Measurements from ENCODE around the gene ERP27.

ERP27 gene

GRCh38 chr12:14938301-14938700 lies at the start of gene ERP27:
Gene ERP27, minus strand, starts transcription at chr12:14938537. Its CDS starts 29 bp downstream, at chr12:14938508.
- Mint-ChIP-seq H3K36me3 (peaks cover 80% of the 10 kb centered on the region), H3K27me3 (no peaks in the 10 kb centered on the region), H3K9me3 (peaks cover 1% of the 10 kb centered on the region), H3K4me1 (peaks cover 35% of the 10 kb centered on the region), H3K4me3 (no peak within 1 kb of the TSS), H3K27ac (peak within 1 kb of the TSS; percentile 40)
- no peak for DNase-seq
- CTCF ChIA-PET, result interaction anchor here (0.8 to 3.8 kb wide), 4 partner anchors 10 to 56 kb away, joined by 3 to 17 read pairs (median 6); no protein-coding TSS in a partner anchor

DNA sequence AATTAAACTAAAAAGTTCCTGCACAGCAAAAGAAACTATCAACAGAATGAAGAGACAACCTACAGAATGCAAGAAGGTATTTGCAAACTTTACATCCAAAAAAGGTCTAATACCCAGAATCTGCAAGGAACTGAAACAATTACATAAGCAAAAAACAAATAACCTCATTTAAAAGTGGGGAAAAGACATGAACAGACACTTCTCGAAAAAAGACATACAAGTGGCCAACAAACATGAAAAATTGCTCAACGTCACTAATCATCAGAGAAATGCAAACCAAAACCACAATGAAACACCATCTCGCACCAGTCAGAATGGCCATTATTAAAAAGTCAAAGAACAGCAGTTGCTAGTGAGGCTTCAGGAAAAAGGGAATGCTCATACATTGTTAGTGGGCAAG lies 49.7 kb upstream of the ERP27 start:
- H3K4me1 Mint-ChIP-seq, result peaks cover 22% of the 10 kb centered on the region

DNA sequence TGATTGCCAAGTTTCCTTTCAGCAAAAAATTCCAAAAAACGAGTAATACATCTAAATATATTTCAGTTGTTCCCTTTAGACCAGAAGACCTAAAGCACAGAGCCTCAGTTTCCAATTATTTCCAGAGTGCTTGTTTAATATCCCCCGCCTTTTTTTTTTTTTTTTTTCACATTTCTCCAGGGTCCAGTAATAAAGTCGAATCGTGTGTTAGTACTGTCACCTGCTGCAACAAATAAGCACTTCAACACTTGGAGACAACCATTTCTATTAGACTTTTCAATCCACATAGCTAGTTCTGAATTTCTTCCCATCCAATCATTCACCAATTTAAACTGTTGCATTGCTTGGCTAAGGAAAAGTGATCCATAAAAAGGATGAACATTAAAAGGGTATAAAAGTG lies 48.1 kb upstream of the ERP27 start:
- H3K27ac Mint-ChIP-seq, result no peak overlapping the region
- no peak for DNase-seq
- peaks cover 10% of the 10 kb centered on the region for H3K36me3 Mint-ChIP-seq
- H3K4me3 Mint-ChIP-seq, result no peak overlapping the region
- no peaks in the 10 kb centered on the region for H3K27me3 Mint-ChIP-seq
- CTCF ChIA-PET, result interaction anchor here (0.7 kb wide), 2 partner anchors 179 to 322 kb away, joined by 3 to 4 read pairs; no protein-coding TSS in a partner anchor
- H3K9me3 Mint-ChIP-seq, result peaks cover 10% of the 10 kb centered on the region
- peaks cover 33% of the 10 kb centered on the region for H3K4me1 Mint-ChIP-seq

More for the DNA sequence above, 49.7 kb upstream of the ERP27 start:
- DNase-seq, result no peak
- Mint-ChIP-seq H3K9me3 (peaks cover 11% of the 10 kb centered on the region), H3K27ac (no peak overlapping the region), H3K27me3 (no peaks in the 10 kb centered on the region), H3K4me3 (no peak overlapping the region), H3K36me3 (peaks cover 9% of the 10 kb centered on the region)
- CTCF ChIA-PET, result interaction anchor here (0.9 to 1.5 kb wide), 2 partner anchors 142 to 264 kb away, joined by 3 to 4 read pairs; no protein-coding TSS in a partner anchor

GRCh38 chr12:14984766-14985285 lies 46.5 kb upstream of the ERP27 start:
- H3K9me3 Mint-ChIP-seq, result peaks cover under 1% of the 10 kb centered on the region
- no peak overlapping the region for H3K4me3 Mint-ChIP-seq
- peaks cover 6% of the 10 kb centered on the region for H3K36me3 Mint-ChIP-seq
- peaks cover 49% of the 10 kb centered on the region for H3K4me1 Mint-ChIP-seq
- no peak overlapping the region for H3K27ac Mint-ChIP-seq
- CTCF ChIA-PET, result interaction anchor here (1.3 to 1.4 kb wide), 3 partner anchors 48 to 139 kb away, joined by 3 to 4 read pairs (median 3); no protein-coding TSS in a partner anchor
- no peaks in the 10 kb centered on the region for H3K27me3 Mint-ChIP-seq
- no peak for DNase-seq

DNA sequence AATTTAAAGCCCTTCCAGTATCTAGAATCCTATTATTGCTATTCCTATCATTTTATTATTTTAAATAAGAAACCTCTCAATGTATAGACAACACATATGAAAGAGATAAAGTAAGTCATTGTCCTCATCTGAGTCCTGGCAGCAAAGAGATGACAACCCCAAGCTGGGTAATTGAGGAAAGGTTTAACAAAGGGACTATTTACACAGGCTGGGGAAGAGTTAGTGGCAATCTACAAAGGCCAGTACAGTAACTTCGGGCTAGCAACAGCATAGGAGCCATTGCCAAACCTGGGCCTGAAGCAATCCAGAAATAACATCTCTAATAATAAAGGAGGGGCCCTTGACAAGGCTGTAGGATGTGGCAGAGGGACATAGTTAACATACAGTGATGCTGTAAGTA lies 45.7 kb upstream of the ERP27 start:
- no peak for DNase-seq
- Mint-ChIP-seq H3K27me3 (no peaks in the 10 kb centered on the region), H3K4me3 (no peak overlapping the region), H3K36me3 (peaks cover 6% of the 10 kb centered on the region), H3K4me1 (peaks cover 50% of the 10 kb centered on the region), H3K27ac (no peak overlapping the region), H3K9me3 (no peaks in the 10 kb centered on the region)
- CTCF ChIA-PET, result interaction anchor here (0.8 to 1.4 kb wide), 4 partner anchors 11 to 48 kb away, joined by 3 to 5 read pairs (median 3); partner anchors contain the start of gene ERP27

GRCh38 chr12:14982991-14983390 lies 44.7 kb upstream of the ERP27 start:
- DNase-seq, result peak; percentile 41

DNA sequence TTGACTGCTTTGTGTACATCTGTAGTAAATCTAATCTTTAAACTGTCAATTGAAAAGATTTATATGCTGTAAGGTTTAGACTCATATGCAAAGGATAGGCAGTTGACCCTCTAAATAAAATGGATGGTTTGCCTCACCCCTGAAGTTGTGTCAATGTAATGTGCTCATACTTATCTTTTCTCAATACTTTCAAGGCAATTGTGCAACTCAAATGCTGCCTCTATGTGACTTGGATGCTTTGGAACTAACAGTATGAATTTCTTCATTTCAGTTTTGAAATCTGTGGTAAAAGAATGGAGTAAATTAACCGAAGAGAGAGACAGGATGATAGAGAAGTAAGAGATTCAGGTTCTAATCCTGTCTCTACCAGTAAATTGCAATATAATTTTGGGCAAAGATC lies 44.2 kb upstream of the ERP27 start:
- no peak overlapping the region for H3K27ac Mint-ChIP-seq

More at GRCh38 chr12:14982991-14983390, 44.7 kb upstream of the ERP27 start:
- Mint-ChIP-seq H3K9me3 (no peaks in the 10 kb centered on the region), H3K27me3 (peaks cover 1% of the 10 kb centered on the region), H3K4me1 (peaks cover 61% of the 10 kb centered on the region), H3K36me3 (peaks cover 6% of the 10 kb centered on the region), H3K4me3 (no peak overlapping the region), H3K27ac (peak overlapping the region; percentile 35)
- CTCF ChIA-PET, result interaction anchor here (1.0 kb wide), 1 partner anchor 140 kb away, joined by 3 read pairs; the partner anchor contains the start of gene ART4

GRCh38 chr12:14981049-14981448 lies 42.7 kb upstream of the ERP27 start:
- peaks cover 65% of the 10 kb centered on the region for H3K4me1 Mint-ChIP-seq
- CTCF ChIA-PET, result interaction anchor here (1.2 kb wide), 1 partner anchor 9 kb away, joined by 3 read pairs; no protein-coding TSS in a partner anchor
- H3K27ac Mint-ChIP-seq, result no peak overlapping the region
- peaks cover 4% of the 10 kb centered on the region for H3K27me3 Mint-ChIP-seq
- no peak overlapping the region for H3K4me3 Mint-ChIP-seq
- DNase-seq, result no peak
- H3K9me3 Mint-ChIP-seq, result no peaks in the 10 kb centered on the region
- peaks cover 6% of the 10 kb centered on the region for H3K36me3 Mint-ChIP-seq

More for the DNA sequence above, 44.2 kb upstream of the ERP27 start:
- no peak overlapping the region for H3K4me3 Mint-ChIP-seq
- no peaks in the 10 kb centered on the region for H3K9me3 Mint-ChIP-seq
- H3K27me3 Mint-ChIP-seq, result peaks cover 4% of the 10 kb centered on the region
- peaks cover 65% of the 10 kb centered on the region for H3K4me1 Mint-ChIP-seq
- no peak for DNase-seq
- CTCF ChIA-PET, result no interaction called here
- H3K36me3 Mint-ChIP-seq, result peaks cover 6% of the 10 kb centered on the region

- Mint-ChIP-seq H3K27me3 (peaks cover 4% of the 10 kb centered on the region), H3K4me1 (peaks cover 61% of the 10 kb centered on the region), H3K9me3 (no peaks in the 10 kb centered on the region), H3K27ac (no peak overlapping the region), H3K4me3 (no peak overlapping the region), H3K36me3 (peaks cover 6% of the 10 kb centered on the region)
- no peak for DNase-seq
- CTCF ChIA-PET, result no interaction called here
These were observed 41.1 kb upstream of the ERP27 start for GRCh38 chr12:14979468-14979867.

- CTCF ChIA-PET, result no interaction called here
- DNase-seq, result no peak
- Mint-ChIP-seq H3K36me3 (peaks cover 4% of the 10 kb centered on the region), H3K4me1 (peaks cover 50% of the 10 kb centered on the region), H3K27me3 (peaks cover 10% of the 10 kb centered on the region), H3K9me3 (no peaks in the 10 kb centered on the region), H3K4me3 (no peak overlapping the region), H3K27ac (no peak overlapping the region)
These were observed 38.3 kb upstream of the ERP27 start for GRCh38 chr12:14976658-14977057.

DNA sequence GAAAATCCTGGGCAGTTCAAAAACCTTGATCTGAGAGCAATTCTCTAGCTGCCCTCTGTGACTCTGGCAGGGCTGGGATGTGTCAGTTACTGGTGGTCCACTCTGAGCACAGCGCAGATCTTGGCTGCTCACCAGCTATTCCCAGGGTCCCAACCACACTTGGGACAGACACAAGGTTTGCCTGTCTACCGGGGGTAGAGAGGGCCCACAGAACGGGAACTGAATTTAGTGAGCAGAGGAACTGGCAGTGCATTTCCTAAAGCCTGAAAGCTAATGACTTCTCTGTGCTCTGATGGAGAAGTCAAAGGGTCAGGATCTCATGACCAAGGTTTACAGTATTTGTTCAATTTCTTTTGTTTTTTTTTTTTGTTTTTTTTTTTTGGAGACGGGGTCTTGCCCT lies 37.1 kb upstream of the ERP27 start:
- CTCF ChIA-PET, result interaction anchor here (1.6 kb wide), 1 partner anchor 205 kb away, joined by 3 read pairs; no protein-coding TSS in a partner anchor
- peaks cover 7% of the 10 kb centered on the region for H3K36me3 Mint-ChIP-seq

DNA sequence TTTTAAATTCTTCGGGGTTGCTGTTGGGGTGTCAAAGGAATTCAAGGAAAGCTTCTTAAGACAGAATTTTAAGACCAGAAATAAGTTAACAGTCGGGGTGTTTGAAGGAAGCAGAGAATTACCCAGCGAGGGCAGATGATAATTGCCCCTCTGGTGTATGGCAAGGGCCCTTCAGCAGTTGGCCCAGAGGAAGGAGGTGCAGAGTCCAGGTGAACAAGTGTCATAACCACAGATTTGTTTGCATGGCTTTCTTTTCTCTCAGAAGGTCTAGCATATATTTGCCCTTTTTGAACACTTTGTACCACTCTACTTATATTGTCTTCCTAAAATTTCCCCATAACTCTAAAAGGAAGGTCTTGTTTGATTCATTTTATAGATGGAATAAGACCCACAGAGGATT lies 36.3 kb upstream of the ERP27 start:
- Mint-ChIP-seq H3K36me3 (peaks cover 10% of the 10 kb centered on the region), H3K4me3 (no peak overlapping the region), H3K27me3 (peaks cover 10% of the 10 kb centered on the region), H3K27ac (no peak overlapping the region), H3K4me1 (peaks cover 35% of the 10 kb centered on the region), H3K9me3 (no peaks in the 10 kb centered on the region)
- CTCF ChIA-PET, result interaction anchor here (1.6 kb wide), 1 partner anchor 205 kb away, joined by 3 read pairs; no protein-coding TSS in a partner anchor
- no peak for DNase-seq

More for the DNA sequence above, 37.1 kb upstream of the ERP27 start:
- Mint-ChIP-seq H3K4me1 (peaks cover 42% of the 10 kb centered on the region), H3K9me3 (no peaks in the 10 kb centered on the region), H3K27ac (no peak overlapping the region), H3K4me3 (no peak overlapping the region), H3K27me3 (peaks cover 10% of the 10 kb centered on the region)
- DNase-seq, result no peak

DNA sequence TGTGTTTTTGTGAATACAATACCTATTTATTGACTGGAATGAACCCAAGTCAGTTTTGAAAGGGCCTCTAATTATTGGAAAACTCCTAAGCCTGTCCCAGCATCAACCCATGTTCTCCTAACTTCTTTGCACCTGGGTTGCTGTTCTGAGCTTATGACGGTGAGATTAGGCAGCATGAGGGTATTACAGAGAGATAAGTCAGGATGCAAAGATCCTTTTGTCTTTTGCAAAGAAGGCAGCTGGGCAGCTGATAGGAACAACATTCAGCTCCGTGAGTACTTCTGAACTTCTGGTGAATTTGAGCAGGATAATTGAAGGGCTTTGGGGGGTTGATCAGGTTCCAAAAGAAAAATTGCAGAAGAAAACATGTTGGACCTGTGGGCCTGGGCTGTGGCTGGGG lies 34.5 kb upstream of the ERP27 start, which contains the start of gene PDE6H:
Gene PDE6H (plus strand): TSS at position 227 of the 400 bp plus-strand sequence. CDS start 4,971 bp downstream, outside the sequence.
- Mint-ChIP-seq H3K4me3 (no peak within 1 kb of the TSS), H3K4me1 (peaks cover 19% of the 10 kb centered on the region), H3K9me3 (no peaks in the 10 kb centered on the region), H3K27ac (no peak within 1 kb of the TSS), H3K27me3 (peaks cover 7% of the 10 kb centered on the region), H3K36me3 (peaks cover 10% of the 10 kb centered on the region)
- DNase-seq, result no peak
- CTCF ChIA-PET, result no interaction called here

- no peak for DNase-seq
- Mint-ChIP-seq H3K27ac (no peak overlapping the region), H3K4me3 (no peak overlapping the region), H3K4me1 (peaks cover 19% of the 10 kb centered on the region), H3K36me3 (peaks cover 10% of the 10 kb centered on the region), H3K9me3 (no peaks in the 10 kb centered on the region), H3K27me3 (peaks cover 6% of the 10 kb centered on the region)
- CTCF ChIA-PET, result no interaction called here
These were observed 32.1 kb upstream of the ERP27 start for GRCh38 chr12:14970473-14970872.

GRCh38 chr12:14968478-14968877 lies 30.1 kb upstream of the ERP27 start:
- no peaks in the 10 kb centered on the region for H3K9me3 Mint-ChIP-seq
- peaks cover 15% of the 10 kb centered on the region for H3K36me3 Mint-ChIP-seq
- no peak overlapping the region for H3K4me3 Mint-ChIP-seq
- no peak overlapping the region for H3K27ac Mint-ChIP-seq
- DNase-seq, result no peak
- peaks cover 6% of the 10 kb centered on the region for H3K27me3 Mint-ChIP-seq
- peaks cover 36% of the 10 kb centered on the region for H3K4me1 Mint-ChIP-seq
- CTCF ChIA-PET, result no interaction called here
